Caco-2 (cell line): ENCODE data around the gene UBE2D4. TPM values are rescaled to one million over a fixed set of nuclear protein-coding genes. Genes with fewer than 3 reads are reported as not detected.
A peak's percentile ranks its signal among the peaks of the same experiment; 100 is the strongest.

ENCODE experiments used
- Bru-seq: library from RNA; stranded (reverse); fragments of 400-500 nt; gene quantifications from one replicate; lab custom pipeline; 2021; lab: Mats Ljungman, UMichigan
- BruChase-seq, 2 experiments: library from RNA; stranded (reverse); fragments of 400-500 nt; gene quantifications; one replicate each; lab custom pipeline; 2021; lab: Mats Ljungman, UMichigan
- BruUV-seq: library from RNA; stranded (reverse); fragments of 400-500 nt; replicated peaks from 2 replicates; lab custom pipeline; 2021; lab: Mats Ljungman, UMichigan
- CTCF ChIA-PET: fragments of 300-600 bp; sonication (Branson Sonifier 250); formaldehyde crosslinking; loops from one replicate; lab custom pipeline; 2022; ENCODE audit warnings: antibody characterized with exemption; lab: Charles Lee
- POLR2A ChIA-PET: fragments of 300-600 bp; sonication (Branson Sonifier 250); formaldehyde crosslinking; loops from one replicate; lab custom pipeline; 2022; ENCODE audit warnings: antibody characterized with exemption; lab: Charles Lee
- DNase-seq, 2 experiments: peaks; one replicate each; pipeline versions ENCODE4 v3.0.0 to v3.0.0-alpha.2; 2020 to 2022
- H3K27me3 ChIP-seq: replicated peaks from 2 replicates; pipeline ENCODE4 v1.6.0; 2011; ENCODE audit warnings: low read length; ENCODE audit not compliant: control insufficient read depth, insufficient read depth
- H3K36me3 ChIP-seq: 2 replicates; pipeline ENCODE4 v1.5.1; 2011; ENCODE audit warnings: low read length; ENCODE audit not compliant: control insufficient read depth, insufficient read depth
- H3K4me1 ChIP-seq: fragments of 250-450 bp; sonication (Bioruptor Pico); 2 replicates; pipeline ENCODE4 v1.5.1; 2020; ENCODE audit warnings: mild to moderate bottlenecking
- H3K4me3 ChIP-seq: 2 replicates; pipeline ENCODE4 v1.5.1; 2011; ENCODE audit warnings: low read depth, mild to moderate bottlenecking, control low read depth, low read length
- H3K9me3 ChIP-seq: fragments of 250-450 bp; sonication (Bioruptor Pico); 2 replicates; pipeline ENCODE4 v1.5.1; 2020; ENCODE audit warnings: mild to moderate bottlenecking, moderate library complexity
- H3K27ac Mint-ChIP-seq: one replicate; pipeline ENCODE4 v1.8.0; 2022; ENCODE audit warnings: mixed read lengths; ENCODE audit not compliant: unreplicated experiment
- H3K27me3 Mint-ChIP-seq: one replicate; pipeline ENCODE4 v1.8.0; 2022; ENCODE audit warnings: mixed read lengths; ENCODE audit not compliant: insufficient read depth, unreplicated experiment
- H3K36me3 Mint-ChIP-seq: one replicate; pipeline ENCODE4 v1.8.0; 2022; ENCODE audit warnings: mild to moderate bottlenecking, mixed read lengths; ENCODE audit not compliant: insufficient read depth, unreplicated experiment
- H3K4me1 Mint-ChIP-seq: one replicate; pipeline ENCODE4 v1.8.0; 2022; ENCODE audit warnings: low read depth, mixed read lengths; ENCODE audit not compliant: unreplicated experiment
- H3K4me3 Mint-ChIP-seq: one replicate; pipeline ENCODE4 v1.8.0; 2022; ENCODE audit warnings: mild to moderate bottlenecking, moderate library complexity, mixed read lengths; ENCODE audit not compliant: unreplicated experiment
- H3K9me3 Mint-ChIP-seq: one replicate; pipeline ENCODE4 v1.8.0; 2022; ENCODE audit warnings: mixed read lengths; ENCODE audit not compliant: unreplicated experiment
- CTCF ChIP-seq, 2 experiments: fragments of 200-600 bp in 1 of 2; IDR thresholded peaks; 1 replicate in 1 of 2; 2 replicates in 1 of 2; pipeline versions ENCODE4 v1.5.1 to v1.8.0; 2011 to 2022; ENCODE audit warnings: antibody characterized with exemption in 1 of 2, control low read depth in 1 of 2, inconsistent platforms in 1 of 2, low read depth in 1 of 2, low read length in 1 of 2, mild to moderate bottlenecking in 1 of 2, moderate library complexity in 1 of 2; ENCODE audit not compliant: insufficient read depth in 1 of 2, severe bottlenecking in 1 of 2, unreplicated experiment in 1 of 2
- intact Hi-C: fragments of 100-400 bp; cut with micrococcal nuclease; formaldehyde crosslinking; loops from one replicate; pipeline ENCODE4 v1.10.0; 2022; ENCODE audit not compliant: unreplicated experiment
- long read RNA-seq: library from polyadenylated mRNA; stranded (forward); transcript quantifications from one replicate; pipeline ENCODE4 v2.0.0, GENCODE V29; 2022
- total RNA-seq: library from RNA; stranded (reverse); gene quantifications from 2 replicates; pipeline ENCODE4 v1.2.3, GENCODE V29; 2022

Gene UBE2D4
- total RNA-seq: 12.7 and 15.4 TPM in 2 replicates
- percentile 53 among the genes with signal in this experiment for Bru-seq, nascent RNA
- BruChase-seq, experiment 1, labeled RNA remaining after a 2-hour chase: percentile 58 among the genes with signal in this experiment
- percentile 65 among the genes with signal in this experiment for BruChase-seq, experiment 2, labeled RNA remaining after a 6-hour chase
- long read RNA-seq, transcript UBE2D4-201 (7 exons, 3,974 nt): major isoform, 21 of 31 reads
- long read RNA-seq, partial matches to known transcripts: 0 of 31 reads
- long read RNA-seq, other reads (novel, unspliced or antisense): 3 of 31 reads

- TSS peak; percentile 56 for BruUV-seq
- peak within 1 kb of the TSS; percentile 68 for H3K4me3 ChIP-seq
- H3K9me3 Mint-ChIP-seq: no peaks in the 10 kb centered on the region
- H3K27me3 Mint-ChIP-seq: no peaks in the 10 kb centered on the region
- ChIA-PET POLR2A (interaction anchor here (0.6 to 1.0 kb wide), 5 partner anchors 9 to 344 kb away, joined by 3 to 7 read pairs (median 3); partner anchors contain the start of gene STK17A), CTCF (interaction anchor here (0.7 kb wide), 1 partner anchor 18 kb away, joined by 3 read pairs; no protein-coding TSS in a partner anchor)
- peaks cover 7% of the 10 kb centered on the region for H3K36me3 Mint-ChIP-seq
- intact Hi-C loops: loop anchor here (1.0 kb wide), 2 partner anchors 21 to 56 kb away; no protein-coding TSS in a partner anchor
- H3K9me3 ChIP-seq: no peaks in the 10 kb centered on the region
- peak within 1 kb of the TSS; percentile 84 for H3K4me3 Mint-ChIP-seq
- TF ChIP-seq CTCF (IDR thresholded peaks at IDR 0.05; ENCODE audit: insufficient read depth in 1 of 2, low read depth in 1 of 2, low read length in 1 of 2, severe bottlenecking in 1 of 2, unreplicated experiment in 1 of 2): no peak
- H3K27ac Mint-ChIP-seq: peak within 1 kb of the TSS; percentile 69
- H3K27me3 ChIP-seq: no peaks in the 10 kb centered on the region
- no peaks in the 10 kb centered on the region for H3K36me3 ChIP-seq
- DNase-seq: peak; percentile 92 to 94
- H3K4me1 Mint-ChIP-seq: no peaks in the 10 kb centered on the region
- no peaks in the 10 kb centered on the region for H3K4me1 ChIP-seq
These were observed at the start of gene UBE2D4 for GRCh38 chr7:43925984-43926797. UBE2D4 (plus strand) TSS chr7:43926436; CDS start chr7:43926533, 97 bp downstream.

GRCh38 chr7:43876976-43877745, 49.1 kb upstream of the UBE2D4 start:
- Histone ChIP-seq H3K36me3 (peaks cover 3% of the 10 kb centered on the region), H3K4me3 (no peak overlapping the region), H3K9me3 (no peaks in the 10 kb centered on the region), H3K4me1 (peaks cover 7% of the 10 kb centered on the region; the same call in 1 of the 2 replicates), H3K27me3 (no peaks in the 10 kb centered on the region)
- ChIA-PET POLR2A (no interaction called here), CTCF (interaction anchor here (1.1 kb wide), 1 partner anchor 10 kb away, joined by 3 read pairs; no protein-coding TSS in a partner anchor)
- Mint-ChIP-seq H3K4me3 (no peak overlapping the region), H3K9me3 (no peaks in the 10 kb centered on the region), H3K4me1 (peaks cover 14% of the 10 kb centered on the region), H3K27ac (no peak overlapping the region), H3K27me3 (no peaks in the 10 kb centered on the region), H3K36me3 (peaks cover 76% of the 10 kb centered on the region)
- intact Hi-C loops: no loop called here
- TF ChIP-seq CTCF (IDR thresholded peaks at IDR 0.05; ENCODE audit: insufficient read depth in 1 of 2, low read depth in 1 of 2, low read length in 1 of 2, severe bottlenecking in 1 of 2, unreplicated experiment in 1 of 2): no peak
- BruUV-seq: no TSS peak
- DNase-seq: no peak
